ENCODE results near the gene BIN1. TPM values are rescaled to one million over a fixed set of nuclear protein-coding genes. Genes with fewer than 3 reads are reported as not detected.
A peak's percentile ranks its signal among the peaks of the same experiment; 100 is the strongest.

BIN1 gene, protein sequence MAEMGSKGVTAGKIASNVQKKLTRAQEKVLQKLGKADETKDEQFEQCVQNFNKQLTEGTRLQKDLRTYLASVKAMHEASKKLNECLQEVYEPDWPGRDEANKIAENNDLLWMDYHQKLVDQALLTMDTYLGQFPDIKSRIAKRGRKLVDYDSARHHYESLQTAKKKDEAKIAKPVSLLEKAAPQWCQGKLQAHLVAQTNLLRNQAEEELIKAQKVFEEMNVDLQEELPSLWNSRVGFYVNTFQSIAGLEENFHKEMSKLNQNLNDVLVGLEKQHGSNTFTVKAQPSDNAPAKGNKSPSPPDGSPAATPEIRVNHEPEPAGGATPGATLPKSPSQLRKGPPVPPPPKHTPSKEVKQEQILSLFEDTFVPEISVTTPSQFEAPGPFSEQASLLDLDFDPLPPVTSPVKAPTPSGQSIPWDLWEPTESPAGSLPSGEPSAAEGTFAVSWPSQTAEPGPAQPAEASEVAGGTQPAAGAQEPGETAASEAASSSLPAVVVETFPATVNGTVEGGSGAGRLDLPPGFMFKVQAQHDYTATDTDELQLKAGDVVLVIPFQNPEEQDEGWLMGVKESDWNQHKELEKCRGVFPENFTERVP
- total RNA-seq (2021), result 87.5 and 95.6 TPM in 2 replicates
- Bru-seq, nascent RNA, result percentile 60 among the genes with signal in this experiment
- BruChase-seq, experiment 1, labeled RNA remaining after a 2-hour chase, result percentile 61 among the genes with signal in this experiment
- BruChase-seq, experiment 2, labeled RNA remaining after a 6-hour chase, result percentile 72 among the genes with signal in this experiment
- long read RNA-seq, transcript BIN1-204 (13 exons, 2,074 nt), result minor isoform, 31 of 215 reads
- long read RNA-seq, transcript BIN1-209 (15 exons, 2,293 nt), result major isoform, 51 of 215 reads
- long read RNA-seq, transcript BIN1-211 (14 exons, 2,143 nt), result minor isoform, 48 of 215 reads
- long read RNA-seq, partial matches to known transcripts, result 12 of 215 reads
- long read RNA-seq, other reads (novel, unspliced or antisense), result 73 of 215 reads

DNA sequence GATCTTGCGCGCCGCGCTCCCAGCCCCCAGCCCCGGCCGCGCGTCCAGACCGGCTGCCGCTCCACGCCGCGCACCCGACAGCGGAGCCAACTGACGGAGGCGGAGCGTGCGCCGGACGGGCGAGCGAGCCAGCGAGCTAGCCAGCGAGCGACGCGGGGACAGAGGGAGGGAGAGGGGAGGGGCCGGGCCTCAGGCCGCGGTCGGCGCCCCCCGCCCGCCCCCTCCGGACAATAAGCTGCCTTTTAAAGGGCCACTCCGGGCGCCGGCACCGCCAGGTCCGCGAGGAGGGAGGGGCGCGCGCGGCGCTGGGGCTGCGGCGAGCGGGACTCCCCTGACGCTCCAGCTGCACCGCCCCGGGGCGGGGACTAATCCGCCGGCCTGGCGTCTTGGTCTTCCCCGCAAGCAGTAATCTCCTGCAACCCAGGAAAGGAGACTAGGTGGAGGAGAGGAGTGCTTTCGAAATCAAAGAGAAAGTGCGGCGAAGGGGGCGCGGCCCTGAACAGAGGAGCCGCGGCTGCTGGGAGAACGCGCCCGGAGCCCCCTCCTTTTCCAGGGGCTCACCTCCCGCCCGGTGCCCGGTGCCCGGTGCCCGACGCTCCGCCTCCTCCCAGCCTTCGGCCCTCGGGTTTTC, at the start of gene BIN1:
BIN1 (minus strand) TSS at position 164 of the 631 bp plus-strand sequence. CDS start 211 bp downstream, outside the sequence.
- peak within 1 kb of the TSS; percentile 96 for H3K4me3 ChIP-seq
- no peaks in the 10 kb centered on the region for H3K9me3 ChIP-seq (ENCODE audit: insufficient read depth, low read depth)
- peaks cover 46% of the 10 kb centered on the region for H3K79me2 ChIP-seq (ENCODE audit: low read depth)
- H3F3A ChIP-seq (ENCODE audit: insufficient read depth, low read depth), result peaks cover 16% of the 10 kb centered on the region; the same call in 1 of the 2 replicates
- H4K20me1 ChIP-seq (ENCODE audit: insufficient read depth), result no peaks in the 10 kb centered on the region
- H3K36me3 ChIP-seq (ENCODE audit: low read depth), result no peaks in the 10 kb centered on the region
- H3K27me3 ChIP-seq (ENCODE audit: insufficient read depth, low read depth), result no peaks in the 10 kb centered on the region
- no peaks in the 10 kb centered on the region for H3K9me2 ChIP-seq (ENCODE audit: insufficient read depth)
- BruUV-seq (replicated peaks), result no TSS peak
- ChIA-PET POLR2A (ENCODE audit: unreplicated experiment) (interaction anchor here (0.6 to 0.8 kb wide), 6 partner anchors 21 to 304 kb away, joined by 3 to 9 read pairs (median 3); partner anchors contain the start of gene ERCC3), CTCF (interaction anchor here (0.5 to 2.3 kb wide), 5 partner anchors 33 to 62 kb away, joined by 3 to 20 read pairs (median 4); no protein-coding TSS in a partner anchor)
- intact Hi-C loops (cut with micrococcal nuclease; ENCODE audit: unreplicated experiment), result loop anchor here (1.0 to 2.0 kb wide), 4 partner anchors 21 to 48 kb away; no protein-coding TSS in a partner anchor
- H3K4me1 ChIP-seq (replicated peaks; ENCODE audit: insufficient read depth), result peaks cover 50% of the 10 kb centered on the region
- H3K4me2 ChIP-seq, result peak within 1 kb of the TSS; percentile 98
- peak within 1 kb of the TSS; percentile 31 for H3K27ac ChIP-seq
- peak within 1 kb of the TSS; percentile 91 for H2AFZ ChIP-seq
- TF ChIP-seq CTCF (conservative IDR thresholded peaks at IDR 0.05) (no peak), EZH2 (IDR thresholded peaks at IDR 0.05; ENCODE audit: low read depth) (no peak)
- DNase-seq, result peak; percentile 87 to 94

- no peak overlapping the region for H3K4me2 ChIP-seq
- intact Hi-C loops (cut with micrococcal nuclease; ENCODE audit: unreplicated experiment), result loop anchor here (2.0 kb wide), 2 partner anchors 49 to 91 kb away; partner anchors contain the start of gene BIN1
- peaks cover 45% of the 10 kb centered on the region for H3K4me1 ChIP-seq (replicated peaks; ENCODE audit: insufficient read depth)
- H3K79me2 ChIP-seq (ENCODE audit: low read depth), result no peaks in the 10 kb centered on the region
- H3K27ac ChIP-seq, result no peak overlapping the region
- H4K20me1 ChIP-seq (ENCODE audit: insufficient read depth), result no peaks in the 10 kb centered on the region
- no peak overlapping the region for H3K4me3 ChIP-seq
- H3K9me2 ChIP-seq (ENCODE audit: insufficient read depth), result no peaks in the 10 kb centered on the region
- H3K36me3 ChIP-seq (ENCODE audit: low read depth), result no peaks in the 10 kb centered on the region; the same call in 1 of the 2 replicates
- ChIA-PET CTCF (no interaction called here), POLR2A (ENCODE audit: unreplicated experiment) (no interaction called here)
- TF ChIP-seq EZH2 (IDR thresholded peaks at IDR 0.05; ENCODE audit: low read depth) (no peak), CTCF (conservative IDR thresholded peaks at IDR 0.05) (no peak)
- no peaks in the 10 kb centered on the region for H3K27me3 ChIP-seq (ENCODE audit: insufficient read depth, low read depth)
- BruUV-seq (replicated peaks), result no TSS peak
- no peak overlapping the region for H2AFZ ChIP-seq
- H3K9me3 ChIP-seq (ENCODE audit: insufficient read depth, low read depth), result peaks cover 7% of the 10 kb centered on the region
- H3F3A ChIP-seq (ENCODE audit: insufficient read depth, low read depth), result peaks cover 23% of the 10 kb centered on the region
- no peak for DNase-seq
Observed at GRCh38 chr2:127155947-127156346, 49.0 kb upstream of the BIN1 start.

All from PC-9 (cell line).